Upper lobe of left lung (tissue), 6 donors: ENCODE data around the gene VPS26C. TPM values are rescaled to one million over a fixed set of nuclear protein-coding genes. Genes with fewer than 3 reads are reported as not detected.

ENCODE experiments used
- ATAC-seq, 2 donors: fragments of 200-7000 bp; cut with Tn5 transposase; one replicate each; pipeline ENCODE4 v1.9.1; 2022; ENCODE audit warnings: mild to moderate bottlenecking in 2 of 2, moderate library complexity in 2 of 2; ENCODE audit not compliant: low FRiP score in 2 of 2
- DNase-seq, 2 donors: peaks; one replicate each; pipeline ENCODE4 v3.0.0-alpha.2; 2019 to 2020
- H3K27ac ChIP-seq, 4 donors: fragments of 200-600 bp; sonication (generic); one replicate each; pipeline ENCODE4 v1.5.1; 2016 to 2019
- H3K27me3 ChIP-seq, 4 donors: fragments of 200-600 bp; sonication (generic); one replicate each; pipeline ENCODE4 v1.5.1; 2017 to 2019
- H3K36me3 ChIP-seq, 4 donors: fragments of 200-600 bp; sonication (generic); one replicate each; pipeline ENCODE4 v1.5.1; 2016 to 2019
- H3K4me1 ChIP-seq, 4 donors: fragments of 200-600 bp; sonication (generic); one replicate each; pipeline ENCODE4 v1.5.1; 2018 to 2019
- H3K4me3 ChIP-seq, 4 donors: fragments of 200-600 bp; sonication (generic); one replicate each; pipeline ENCODE4 v1.5.1; 2017 to 2019; ENCODE audit warnings: mild to moderate bottlenecking in 2 of 4, moderate library complexity in 1 of 4
- H3K9me3 ChIP-seq, 4 donors: fragments of 200-600 bp; sonication (generic); one replicate each; pipeline ENCODE4 v1.5.1; 2018 to 2019
- CTCF ChIP-seq, 6 experiments: fragments of 450-650 bp in 4 of 6; fragments of 200-600 bp in 2 of 6; sonication (generic) in 2 of 6; IDR thresholded peaks; one replicate each; pipeline ENCODE4 v1.5.1; 2016 to 2019; ENCODE audit warnings: antibody characterized with exemption in 6 of 6
- EP300 ChIP-seq, 4 donors: sonication (generic); formaldehyde crosslinking; IDR thresholded peaks; one replicate each; pipeline ENCODE4 v1.5.1; 2017; ENCODE audit warnings: antibody characterized with exemption in 4 of 4, control low read depth in 2 of 4
- POLR2A ChIP-seq, 4 donors: fragments of 450-650 bp; IDR thresholded peaks; one replicate each; pipeline ENCODE4 v1.5.1; 2016 to 2017; ENCODE audit warnings: antibody characterized with exemption in 4 of 4, mild to moderate bottlenecking in 2 of 4
- POLR2AphosphoS5 ChIP-seq, 2 donors: sonication (generic); formaldehyde crosslinking; IDR thresholded peaks; one replicate each; pipeline ENCODE4 v1.5.1; 2017; ENCODE audit warnings: antibody characterized with exemption in 2 of 2
- WGBS, 2 donors: methylation state at CpG; one replicate each; pipeline ENCODE4 v1.1.5; 2017 to 2018; 5-methylcytosine and 5-hydroxymethylcytosine counted together
- total RNA-seq, 6 donors: library from RNA; depleted of rRNA in 4 of 6; stranded (reverse); fragments of >200 nt in 4 of 6; gene quantifications; one replicate each; pipeline versions ENCODE4 v1.1.0 to v1.2.1, GENCODE V29; 2016 to 2021
- donor health status: DM: no; HTN: no; CAD: no; lungs with moderate emphysema.
- donor health status: DM: no; HTN: yes; CAD: no; lungs with severe emphysema.

The VPS26C gene
- total RNA-seq, 6 donors from 2014 or later = 52.1 to 95.3 (median 65.0) TPM

DNA sequence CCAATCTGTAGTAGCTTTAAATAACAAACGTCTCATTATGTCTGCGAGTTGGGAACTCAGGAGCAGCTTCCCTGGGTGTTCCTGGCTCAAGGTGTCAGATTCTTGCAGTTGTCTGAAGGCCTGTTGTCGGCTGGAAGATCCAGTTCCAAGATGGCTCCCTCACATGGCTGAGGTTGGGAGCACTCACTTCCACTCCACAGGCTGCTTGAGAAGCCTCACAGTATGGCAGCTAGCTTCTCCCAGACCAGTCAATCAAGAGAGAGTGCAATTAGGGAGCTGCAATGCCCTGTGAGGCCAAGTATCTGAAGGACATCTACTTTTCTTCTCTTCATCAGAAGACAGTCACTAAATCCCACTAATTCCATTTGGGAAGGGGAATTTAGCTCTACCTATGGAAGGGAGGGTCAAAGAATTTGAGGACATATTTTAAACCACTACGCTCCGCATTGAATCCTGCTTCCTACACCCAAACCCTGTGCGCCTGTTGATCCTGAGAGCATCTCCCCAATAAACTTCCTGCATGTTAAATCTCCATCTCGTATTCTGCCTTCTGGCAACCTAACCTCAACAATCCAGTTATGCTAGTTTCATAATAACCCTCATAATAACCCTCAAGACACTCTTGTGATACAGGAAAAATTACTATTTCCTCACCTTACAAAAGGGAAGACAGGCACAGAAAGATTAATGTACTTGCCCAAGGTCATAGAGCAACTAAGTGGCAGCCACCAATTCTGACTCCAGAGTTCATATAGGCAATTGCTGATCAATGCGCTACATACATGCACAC lies 3.6 kb upstream of the VPS26C start:
- TF ChIP-seq CTCF (IDR thresholded peaks at IDR 0.05) (no peak), POLR2A (IDR thresholded peaks at IDR 0.05) (no peak), POLR2AphosphoS5 (IDR thresholded peaks at IDR 0.05) (peak in 1 of 2 donors; percentile 21), EP300 (IDR thresholded peaks at IDR 0.05) (peak in 1 of 4 donors; percentile 41)
- H3K27me3 ChIP-seq = no peaks in the 10 kb centered on the region
- peaks cover 7 to 16% (median 14%) of the 10 kb centered on the region in 4 donors for H3K4me1 ChIP-seq
- no peak overlapping the region for H3K4me3 ChIP-seq
- no peaks in the 10 kb centered on the region for H3K36me3 ChIP-seq
- H3K27ac ChIP-seq = peak overlapping the region in 2 of 4 donors; percentile 4 to 36
- DNase-seq = no peak
- no peak for ATAC-seq
- 82 to 87% methylated on average over 8 of the region's 8 CpGs for WGBS, 2 donors
- no peaks in the 10 kb centered on the region for H3K9me3 ChIP-seq

DNA sequence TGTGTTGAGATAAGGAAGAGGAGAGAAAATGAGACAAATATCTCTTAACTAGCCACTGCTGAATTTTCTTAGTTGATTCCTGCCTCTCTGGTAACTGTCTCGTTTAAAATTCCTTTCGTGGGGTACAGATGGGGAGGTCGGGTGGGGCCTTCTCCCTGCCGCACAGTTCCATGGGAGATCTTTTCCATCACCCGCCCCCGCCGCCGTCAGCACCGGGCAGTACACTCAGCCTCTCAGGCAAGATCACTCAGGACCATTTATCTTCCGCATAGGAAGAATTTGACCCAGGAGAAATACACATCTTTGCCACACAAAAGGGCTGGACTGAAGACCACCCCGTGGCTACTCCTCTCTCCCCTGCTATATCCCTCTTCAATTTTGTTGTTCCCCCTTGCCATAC lies 2.3 kb upstream of the VPS26C start:
- Histone ChIP-seq H3K4me1 (peaks cover 11 to 28% (median 16%) of the 10 kb centered on the region in 4 donors), H3K27ac (peak overlapping the region in 1 of 4 donors; percentile 2), H3K36me3 (no peaks in the 10 kb centered on the region), H3K9me3 (no peaks in the 10 kb centered on the region), H3K27me3 (no peaks in the 10 kb centered on the region), H3K4me3 (no peak overlapping the region)
- ATAC-seq = no peak
- TF ChIP-seq CTCF (IDR thresholded peaks at IDR 0.05) = no peak
- no peak for TF ChIP-seq POLR2A (IDR thresholded peaks at IDR 0.05)
- TF ChIP-seq EP300 (IDR thresholded peaks at IDR 0.05) = no peak
- no peak for TF ChIP-seq POLR2AphosphoS5 (IDR thresholded peaks at IDR 0.05)
- 91 to 93% methylated on average over 11 of the region's 11 CpGs for WGBS, 2 donors
- DNase-seq = peak in 1 of 2 donors; percentile 77

GRCh38 chr21:37268186-37268503 lies 1.0 kb upstream of the VPS26C start:
- peaks cover 11 to 28% (median 16%) of the 10 kb centered on the region in 4 donors for H3K4me1 ChIP-seq
- no peaks in the 10 kb centered on the region for H3K9me3 ChIP-seq
- H3K4me3 ChIP-seq = peak overlapping the region; percentile 6 to 97 (median 81)
- peak overlapping the region; percentile 93 to 98 (median 97) for H3K27ac ChIP-seq
- DNase-seq (no peak), ATAC-seq (no peak)
- TF ChIP-seq CTCF (IDR thresholded peaks at IDR 0.05) (no peak), POLR2A (IDR thresholded peaks at IDR 0.05) (peak in 1 of 4 donors; percentile 14), EP300 (IDR thresholded peaks at IDR 0.05) (no peak), POLR2AphosphoS5 (IDR thresholded peaks at IDR 0.05) (no peak)
- H3K36me3 ChIP-seq = no peaks in the 10 kb centered on the region
- WGBS, 2 donors = 1 to 3% methylated on average over 4 to 7 of the region's 7 CpGs
- H3K27me3 ChIP-seq = no peaks in the 10 kb centered on the region

GRCh38 chr21:37266515-37267221 lies 466 bp downstream of the VPS26C start:
- no peaks in the 10 kb centered on the region for H3K9me3 ChIP-seq
- no peaks in the 10 kb centered on the region for H3K36me3 ChIP-seq
- no peaks in the 10 kb centered on the region for H3K27me3 ChIP-seq
- peak overlapping the region; percentile 93 to 98 (median 97) for H3K27ac ChIP-seq
- H3K4me3 ChIP-seq = peak overlapping the region; percentile 69 to 97 (median 92)
- no peak for TF ChIP-seq EP300 (IDR thresholded peaks at IDR 0.05)
- no peak for TF ChIP-seq POLR2A (IDR thresholded peaks at IDR 0.05)
- no peak for TF ChIP-seq CTCF (IDR thresholded peaks at IDR 0.05)
- TF ChIP-seq POLR2AphosphoS5 (IDR thresholded peaks at IDR 0.05) = no peak
- 2 to 3% methylated on average over 13 to 19 of the region's 39 CpGs for WGBS, 2 donors
- DNase-seq (peak; percentile 60 to 93), ATAC-seq (peak; percentile 30 to 39)
- H3K4me1 ChIP-seq = peaks cover 11 to 28% (median 16%) of the 10 kb centered on the region in 4 donors
